Endothelial cell of umbilical vein (primary cell): Measurements from ENCODE around the gene TRAPPC4. TPM values are rescaled to one million over a fixed set of nuclear protein-coding genes. Genes with fewer than 3 reads are reported as not detected.

Source experiments
- BruUV-seq: library from RNA; stranded (reverse); fragments of 400-500 nt; replicated peaks from 2 replicates; lab custom pipeline; 2021; lab: Mats Ljungman, UMichigan
- CTCF ChIA-PET: fragments of 300-600, 350-600 bp; sonication (Branson Sonifier 250); formaldehyde crosslinking; loops from one replicate; lab custom pipeline; 2021; ENCODE audit warnings: antibody characterized with exemption, inconsistent platforms; lab: Charles Lee
- POLR2A ChIA-PET: fragments of 300-600, 350-600 bp; sonication (Branson Sonifier 250); formaldehyde crosslinking; loops from one replicate; lab custom pipeline; 2021; ENCODE audit warnings: antibody characterized with exemption, inconsistent platforms; lab: Charles Lee
- DNase-seq: peaks from one replicate; pipeline ENCODE4 v3.0.0-alpha.2; 2011; ENCODE audit warnings: low read depth, low spot score
- FAIRE-seq: peaks from 2 replicates; lab custom pipeline; 2011; peaks lifted over from hg19 to GRCh38; lab: Jason Lieb, UNC
- H2AFZ ChIP-seq: 2 replicates; pipeline ENCODE4 v1.6.0; 2012; ENCODE audit warnings: low read depth, low read length, control low read depth, inconsistent platforms
- H3K27ac ChIP-seq: 2 replicates; pipeline ENCODE4 v1.5.1; 2011; ENCODE audit warnings: low read depth, mild to moderate bottlenecking, control low read depth, low read length, moderate library complexity; ENCODE audit not compliant: insufficient read depth
- H3K27me3 ChIP-seq, 2 experiments: 2 replicates each; pipeline versions ENCODE4 v1.6.0 to v1.6.1; 2011; ENCODE audit warnings: low read length in 2 of 2, mixed read lengths in 1 of 2; ENCODE audit not compliant: control insufficient read depth in 2 of 2, insufficient read depth in 2 of 2
- H3K36me3 ChIP-seq, 2 experiments: 2 replicates in 1 of 2; 3 replicates in 1 of 2; pipeline ENCODE4 v1.5.1; 2011; ENCODE audit warnings: low read length in 2 of 2, mild to moderate bottlenecking in 1 of 2, moderate library complexity in 1 of 2; ENCODE audit not compliant: control insufficient read depth in 2 of 2, insufficient read depth in 2 of 2; ENCODE audit errors: extremely low read depth in 1 of 2
- H3K4me1 ChIP-seq: 3 replicates; pipeline ENCODE4 v1.5.1; 2011; ENCODE audit warnings: mild to moderate bottlenecking, low read length; ENCODE audit not compliant: control insufficient read depth, insufficient read depth; ENCODE audit errors: extremely low read depth
- H3K4me2 ChIP-seq: 2 replicates; pipeline ENCODE4 v1.6.1; 2011; ENCODE audit warnings: low read length, control low read depth, mixed read lengths; ENCODE audit not compliant: insufficient read depth
- H3K4me3 ChIP-seq, 3 experiments: fragments of 200-600 bp in 1 of 3; sonication (generic), shearing (Covaris generic) in 1 of 3; replicated peaks in 1 of 3; 2 replicates each; pipeline ENCODE4 v1.5.1; 2011 to 2016; ENCODE audit warnings: control low read depth in 3 of 3, low read length in 3 of 3, mild to moderate bottlenecking in 2 of 3, inconsistent platforms in 1 of 3, low read depth in 1 of 3, moderate library complexity in 1 of 3; ENCODE audit not compliant: insufficient read depth in 1 of 3
- H3K79me2 ChIP-seq: 2 replicates; pipeline ENCODE4 v1.6.0; 2012; ENCODE audit warnings: low read length, inconsistent platforms; ENCODE audit not compliant: control insufficient read depth, insufficient read depth
- H3K9ac ChIP-seq: replicated peaks from 2 replicates; pipeline ENCODE3; 2011; ENCODE audit warnings: low read length, control low read depth; ENCODE audit not compliant: insufficient read depth; ENCODE audit errors: extremely low read depth
- H3K9me1 ChIP-seq: replicated peaks from 3 replicates; pipeline ENCODE4 v1.6.0; 2011; ENCODE audit warnings: mild to moderate bottlenecking, low read length; ENCODE audit not compliant: control insufficient read depth, insufficient read depth; ENCODE audit errors: extremely low read depth
- H3K9me3 ChIP-seq: replicated peaks from 2 replicates; pipeline ENCODE4 v1.5.1; 2012; ENCODE audit warnings: low read length, inconsistent platforms; ENCODE audit not compliant: control insufficient read depth, insufficient read depth
- H4K20me1 ChIP-seq: replicated peaks from 2 replicates; pipeline ENCODE3; 2011; ENCODE audit warnings: mild to moderate bottlenecking, low read length; ENCODE audit not compliant: control insufficient read depth, insufficient read depth; ENCODE audit errors: extremely low read depth
- CTCF ChIP-seq, 2 donors: IDR thresholded peaks; 1 replicate in 1 of 2; 2 replicates in 1 of 2; pipeline ENCODE4 v1.5.1; 2011; ENCODE audit warnings: low read length in 2 of 2, mild to moderate bottlenecking in 2 of 2, moderate library complexity in 2 of 2, control low read depth in 1 of 2, inconsistent platforms in 1 of 2, low read depth in 1 of 2; ENCODE audit not compliant: insufficient read depth in 1 of 2; ENCODE audit errors: extremely low read depth in 1 of 2
- EZH2 ChIP-seq: IDR thresholded peaks from 2 replicates; pipeline ENCODE4 v1.6.1; 2012; ENCODE audit warnings: borderline replicate concordance, low read depth, mild to moderate bottlenecking, moderate library complexity, low read length, inconsistent platforms; ENCODE audit not compliant: severe bottlenecking
- FOS ChIP-seq: IDR thresholded peaks from 2 replicates; pipeline ENCODE4 v1.6.1; 2011; ENCODE audit warnings: mild to moderate bottlenecking, low read length, moderate library complexity, borderline replicate concordance; ENCODE audit not compliant: insufficient read depth
- GATA2 ChIP-seq: IDR thresholded peaks from 2 replicates; pipeline ENCODE4 v1.7.0; 2011; ENCODE audit warnings: low read depth, mild to moderate bottlenecking, moderate library complexity, mixed read lengths, low read length; ENCODE audit not compliant: insufficient read length, insufficient read depth
- JUN ChIP-seq: IDR thresholded peaks from 2 replicates; pipeline ENCODE4 v1.6.1; 2011; ENCODE audit warnings: borderline replicate concordance, low read depth; ENCODE audit not compliant: insufficient read length, insufficient read depth
- MAX ChIP-seq: IDR thresholded peaks from 2 replicates; pipeline ENCODE4 v1.6.1; 2011; ENCODE audit not compliant: insufficient read depth, insufficient read length
- MYC ChIP-seq: IDR thresholded peaks from one replicate; pipeline ENCODE4 v1.6.1; 2011; ENCODE audit warnings: mild to moderate bottlenecking, low read depth, low read length
- POLR2A ChIP-seq: IDR thresholded peaks from 2 replicates; pipeline ENCODE4 v1.6.1; 2012; ENCODE audit warnings: low read depth, mild to moderate bottlenecking, control low read depth, low read length
- POLR2AphosphoS5 ChIP-seq: IDR thresholded peaks from 2 replicates; pipeline ENCODE4 v1.6.1; 2012; ENCODE audit warnings: low read depth, mild to moderate bottlenecking, control low read depth, low read length, moderate library complexity; ENCODE audit not compliant: insufficient read depth
- dilution Hi-C: fragments of 300-500 bp; cut with MboI; formaldehyde crosslinking; loops from one replicate; pipeline ENCODE4 v1.15.0; 2019; ENCODE audit warnings: low sequenced_read_pairs; ENCODE audit not compliant: extremely low pct_ligation_motif_present
- intact Hi-C: fragments of 100-400 bp; cut with micrococcal nuclease; formaldehyde crosslinking; loops from one replicate; pipeline ENCODE4 v1.10.0; 2022
- polyA plus RNA-seq, 4 experiments: library from polyadenylated mRNA; depleted of rRNA in 3 of 4; stranded (reverse) in 3 of 4; unstranded in 1 of 4; fragments of >200 nt; gene quantifications; 2 replicates each; pipeline versions ENCODE4 v1.2.1 to v1.2.3, GENCODE V29; 2011 to 2012; ENCODE audit warnings: missing spikeins in 1 of 4
- total RNA-seq: library from RNA; stranded (reverse); gene quantifications from 2 replicates; pipeline ENCODE4 v1.2.3, GENCODE V29; 2021

TRAPPC4 gene
- total and polyA plus RNA-seq, 2 donors (not counting 3 experiments of a cell fraction or from before 2014, with no cell fraction given) = 64.2 to 224 TPM

GRCh38 chr11:119034813-119035212 is 16.2 kb downstream of the TRAPPC4 start:
- Histone ChIP-seq H3K9me3 (no peaks in the 10 kb centered on the region), H3K79me2 (no peaks in the 10 kb centered on the region), H2AFZ (no peak overlapping the region), H3K9ac (no peak overlapping the region), H3K9me1 (no peaks in the 10 kb centered on the region), H4K20me1 (no peaks in the 10 kb centered on the region), H3K27me3 (no peaks in the 10 kb centered on the region), H3K4me1 (peaks cover 3% of the 10 kb centered on the region), H3K36me3 (no peaks in the 10 kb centered on the region), H3K4me3 (no peak overlapping the region), H3K27ac (no peak overlapping the region), H3K4me2 (no peak overlapping the region)
- dilution Hi-C loops (no loop called here), intact Hi-C loops (no loop called here)
- FAIRE-seq (no peak), DNase-seq (no peak)
- TF ChIP-seq MYC (no peak), MAX (no peak), CTCF (IDR thresholded peaks at IDR 0.05; ENCODE audit: extremely low read depth in 1 of 2, insufficient read depth in 1 of 2, low read depth in 1 of 2, low read length in 2 of 2) (no peak), EZH2 (no peak), POLR2A (no peak), GATA2 (no peak), FOS (no peak), POLR2AphosphoS5 (no peak), JUN (no peak)
- ChIA-PET CTCF (no interaction called here), POLR2A (no interaction called here)
- no TSS peak for BruUV-seq
